B cell (primary cell): Measurements from ENCODE around the gene MAP6. TPM values are rescaled to one million over a fixed set of nuclear protein-coding genes. Genes with fewer than 3 reads are reported as not detected.

Experiments used
- ATAC-seq: fragments of 200-7000 bp; cut with Tn5 transposase; one replicate; pipeline ENCODE4 v1.10.0; 2021; ENCODE audit warnings: low read depth, mild to moderate bottlenecking, moderate number of reproducible peaks, moderate library complexity
- CTCF ChIA-PET: fragments of 350-600 bp; sonication (Branson Sonifier 250); formaldehyde crosslinking; loops from one replicate; lab custom pipeline; 2021; ENCODE audit warnings: antibody characterized with exemption, inconsistent platforms; lab: Charles Lee
- POLR2A ChIA-PET: fragments of 350-600 bp; sonication (Branson Sonifier 250); formaldehyde crosslinking; loops from one replicate; lab custom pipeline; 2021; ENCODE audit warnings: antibody characterized with exemption; lab: Charles Lee
- DNase-seq: peaks from one replicate; pipeline ENCODE4 v3.0.0; 2013
- H2AFZ ChIP-seq: 2 replicates; pipeline ENCODE4 v1.6.1; 2012; ENCODE audit warnings: mild to moderate bottlenecking, low read depth, low read length; ENCODE audit not compliant: insufficient read depth, poor library complexity, severe bottlenecking
- H3K27ac ChIP-seq, 2 donors: 1 replicate in 1 of 2; 2 replicates in 1 of 2; pipeline ENCODE4 v1.5.1; 2012 to 2013; ENCODE audit warnings: low read length in 2 of 2, mild to moderate bottlenecking in 2 of 2, moderate library complexity in 1 of 2
- H3K27me3 ChIP-seq, 4 experiments: fragments of 200-600 bp in 1 of 4; sonication (generic) in 1 of 4; replicated peaks in 1 of 4; 1 replicate in 2 of 4; 2 replicates in 2 of 4; pipeline versions ENCODE4 v1.6.1 to v1.7.0; 2013 to 2016; ENCODE audit warnings: low read length in 3 of 4, mild to moderate bottlenecking in 2 of 4, mixed read lengths in 1 of 4, moderate library complexity in 1 of 4; ENCODE audit not compliant: insufficient read depth in 4 of 4, control insufficient read depth in 3 of 4; ENCODE audit errors: control extremely low read depth in 1 of 4
- H3K36me3 ChIP-seq, 2 experiments: replicated peaks in 1 of 2; 1 replicate in 1 of 2; 2 replicates in 1 of 2; pipeline versions ENCODE4 v1.6.1 to v1.7.1; 2013; ENCODE audit warnings: low read length in 1 of 2; ENCODE audit not compliant: insufficient read depth in 2 of 2, control insufficient read depth in 1 of 2; ENCODE audit errors: control extremely low read depth in 1 of 2, extremely low read depth in 1 of 2
- H3K4me1 ChIP-seq, 2 donors: fragments of 200-600 bp in 1 of 2; sonication (generic) in 1 of 2; 1 replicate in 1 of 2; 2 replicates in 1 of 2; pipeline versions ENCODE4 v1.5.1 to v1.6.1; 2013 to 2017; ENCODE audit warnings: low read length in 2 of 2; ENCODE audit not compliant: control insufficient read depth in 2 of 2, insufficient read depth in 2 of 2
- H3K4me2 ChIP-seq: replicated peaks from 2 replicates; pipeline ENCODE3; 2012; ENCODE audit warnings: mild to moderate bottlenecking, low read depth, low read length; ENCODE audit not compliant: poor library complexity, severe bottlenecking
- H3K4me3 ChIP-seq, 5 experiments: fragments of 200-600 bp in 1 of 5; sonication (generic) in 1 of 5; 1 replicate in 3 of 5; 2 replicates in 2 of 5; pipeline versions ENCODE4 v1.5.1 to v1.7.0; 2011 to 2016; ENCODE audit warnings: low read length in 4 of 5, mild to moderate bottlenecking in 4 of 5, low read depth in 2 of 5, control low read depth in 1 of 5, moderate library complexity in 1 of 5; ENCODE audit not compliant: insufficient read depth in 1 of 5; ENCODE audit errors: control extremely low read depth in 1 of 5, extremely low read depth in 1 of 5
- H3K79me2 ChIP-seq: fragments of 200-600 bp; sonication (generic); one replicate; pipeline ENCODE4 v1.6.0; 2016; ENCODE audit warnings: low read length; ENCODE audit not compliant: control insufficient read depth, insufficient read depth
- H3K9ac ChIP-seq: fragments of 200-600 bp; sonication (generic); 2 replicates; pipeline ENCODE4 v1.6.1; 2017; ENCODE audit warnings: mild to moderate bottlenecking, low read length, moderate library complexity
- H3K9me3 ChIP-seq, 3 donors: one replicate each; pipeline versions ENCODE4 v1.6.1 to v1.7.1; 2013; ENCODE audit warnings: low read length in 2 of 3; ENCODE audit not compliant: control insufficient read depth in 2 of 3, insufficient read depth in 1 of 3; ENCODE audit errors: control extremely low read depth in 1 of 3
- H4K20me1 ChIP-seq: 2 replicates; pipeline ENCODE4 v1.6.0; 2012; ENCODE audit warnings: mild to moderate bottlenecking, low read length; ENCODE audit not compliant: insufficient read depth, control insufficient read depth, poor library complexity, severe bottlenecking
- H3K27ac Mint-ChIP-seq: one replicate; pipeline ENCODE4 v1.8.0; 2021; ENCODE audit warnings: mixed read lengths
- H3K27me3 Mint-ChIP-seq: one replicate; pipeline ENCODE4 v1.8.0; 2021; ENCODE audit warnings: mixed read lengths
- H3K4me1 Mint-ChIP-seq: one replicate; pipeline ENCODE4 v1.8.0; 2021; ENCODE audit warnings: mixed read lengths
- H3K4me3 Mint-ChIP-seq: one replicate; pipeline ENCODE4 v1.8.0; 2021; ENCODE audit warnings: mixed read lengths
- H3K9me3 Mint-ChIP-seq: one replicate; pipeline ENCODE4 v1.8.0; 2022; ENCODE audit warnings: mixed read lengths; ENCODE audit not compliant: insufficient read depth
- EZH2 ChIP-seq: IDR thresholded peaks from 2 replicates; pipeline ENCODE4 v1.6.1; 2012; ENCODE audit warnings: borderline replicate concordance, low read depth, mild to moderate bottlenecking, moderate library complexity, low read length; ENCODE audit not compliant: insufficient read depth, poor library complexity, severe bottlenecking
- WGBS: methylation state at CpG from one replicate; pipeline ENCODE4 v1.1.5; 2013; ENCODE audit warnings: missing lambda C conversion rate; ENCODE audit not compliant: insufficient coverage; 5-methylcytosine and 5-hydroxymethylcytosine counted together
- intact Hi-C: fragments of 100-400 bp; cut with micrococcal nuclease; formaldehyde crosslinking; loops from one replicate; pipeline ENCODE4 v1.10.0; 2022
- polyA plus RNA-seq: library from polyadenylated mRNA; depleted of rRNA; stranded (reverse); fragments of >200 nt; gene quantifications from 2 replicates; pipeline ENCODE4 v1.2.3, GENCODE V29; 2012
- total RNA-seq, 2 donors: library from RNA; stranded (reverse); fragments of 120-200 nt in 1 of 2; gene quantifications; 1 replicate in 1 of 2; 2 replicates in 1 of 2; pipeline versions ENCODE4 v1.2.3 to v1.2.4, GENCODE V29; 2013 to 2022
- TF ChIP-seq, protein P1 (sequence below): fragments of 200-600 bp; IDR thresholded peaks from one replicate; pipeline ENCODE4 v1.8.0; 2022; ENCODE audit warnings: antibody characterized with exemption, mild to moderate bottlenecking

The MAP6 gene
- total and polyA plus RNA-seq, 2 donors (not counting 1 experiment from before 2014, with no cell fraction given): 0.54 to 0.57 TPM

DNA sequence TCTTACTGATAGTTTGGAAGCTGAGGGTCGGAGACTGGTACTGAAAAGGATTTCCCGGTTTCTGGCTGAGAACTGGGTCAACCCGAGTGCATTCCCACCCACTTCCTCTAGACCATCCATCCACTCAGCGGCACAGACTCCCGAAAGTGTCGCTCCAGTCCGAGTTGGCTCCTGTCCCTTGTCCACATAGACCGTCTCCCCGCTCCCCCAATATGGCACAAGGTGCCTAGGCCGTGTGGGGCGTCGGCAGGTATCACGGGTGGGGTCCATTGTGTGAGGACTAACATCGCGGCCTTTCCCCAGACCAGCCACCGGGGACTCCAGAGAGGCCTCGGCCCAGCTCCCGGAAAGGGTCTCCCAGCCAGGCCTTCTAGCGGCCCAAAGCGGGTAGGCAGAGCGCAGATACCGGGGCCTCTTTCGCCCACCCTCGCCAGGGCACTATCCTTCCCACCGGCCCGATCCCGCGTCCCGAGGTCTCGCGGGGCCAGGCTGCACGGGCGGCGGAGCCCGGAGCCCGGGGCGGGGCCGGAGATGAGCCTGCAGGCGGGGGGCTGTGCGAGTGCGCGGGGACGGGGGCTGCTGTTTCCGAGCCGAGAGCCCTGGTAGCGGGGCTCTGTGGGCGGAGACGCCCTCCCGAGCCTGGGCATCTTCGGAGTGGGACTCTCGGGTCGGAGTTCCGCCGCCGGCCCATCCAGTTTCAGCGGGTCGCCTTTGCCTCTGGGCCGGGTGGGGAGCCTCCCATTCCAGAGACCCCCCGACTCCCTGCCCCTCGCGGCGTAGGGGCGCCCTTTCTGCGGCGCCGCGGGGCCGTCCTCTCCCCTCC, 85.7 kb downstream of the MAP6 start:
- 2% methylated on average over 68 of the region's 68 CpGs for WGBS
- no peaks in the 10 kb centered on the region for H3K79me2 ChIP-seq
- peak overlapping the region; percentile 91 for H2AFZ ChIP-seq
- no peaks in the 10 kb centered on the region for H3K27me3 ChIP-seq
- no peaks in the 10 kb centered on the region for H3K9me3 ChIP-seq
- intact Hi-C loops: loop anchor here (1.0 to 5.0 kb wide), 2 partner anchors 21 to 109 kb away; partner anchors contain the start of gene SERPINH1
- TF ChIP-seq, protein P1, sequence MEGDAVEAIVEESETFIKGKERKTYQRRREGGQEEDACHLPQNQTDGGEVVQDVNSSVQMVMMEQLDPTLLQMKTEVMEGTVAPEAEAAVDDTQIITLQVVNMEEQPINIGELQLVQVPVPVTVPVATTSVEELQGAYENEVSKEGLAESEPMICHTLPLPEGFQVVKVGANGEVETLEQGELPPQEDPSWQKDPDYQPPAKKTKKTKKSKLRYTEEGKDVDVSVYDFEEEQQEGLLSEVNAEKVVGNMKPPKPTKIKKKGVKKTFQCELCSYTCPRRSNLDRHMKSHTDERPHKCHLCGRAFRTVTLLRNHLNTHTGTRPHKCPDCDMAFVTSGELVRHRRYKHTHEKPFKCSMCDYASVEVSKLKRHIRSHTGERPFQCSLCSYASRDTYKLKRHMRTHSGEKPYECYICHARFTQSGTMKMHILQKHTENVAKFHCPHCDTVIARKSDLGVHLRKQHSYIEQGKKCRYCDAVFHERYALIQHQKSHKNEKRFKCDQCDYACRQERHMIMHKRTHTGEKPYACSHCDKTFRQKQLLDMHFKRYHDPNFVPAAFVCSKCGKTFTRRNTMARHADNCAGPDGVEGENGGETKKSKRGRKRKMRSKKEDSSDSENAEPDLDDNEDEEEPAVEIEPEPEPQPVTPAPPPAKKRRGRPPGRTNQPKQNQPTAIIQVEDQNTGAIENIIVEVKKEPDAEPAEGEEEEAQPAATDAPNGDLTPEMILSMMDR: no peak
- no peak for TF ChIP-seq EZH2
- peak overlapping the region; percentile 89 for H3K27ac Mint-ChIP-seq
- no peaks in the 10 kb centered on the region for H4K20me1 ChIP-seq
- peaks cover 27 to 29% of the 10 kb centered on the region in 2 donors for H3K4me1 ChIP-seq
- H3K9me3 Mint-ChIP-seq: no peaks in the 10 kb centered on the region
- peak overlapping the region; percentile 91 for H3K4me3 Mint-ChIP-seq
- DNase-seq (peak; percentile 72), ATAC-seq (peak; percentile 80)
- peak overlapping the region; percentile 27 to 69 (median 60) for H3K4me3 ChIP-seq
- CTCF ChIA-PET: no interaction called here
- peaks cover 28% of the 10 kb centered on the region for H3K4me1 Mint-ChIP-seq
- POLR2A ChIA-PET: interaction anchor here (1.0 to 1.3 kb wide), 2 partner anchors 20 to 21 kb away, joined by 3 to 7 read pairs; partner anchors contain the start of gene SERPINH1
- H3K27ac ChIP-seq: peak overlapping the region; percentile 42 to 60
- H3K36me3 ChIP-seq: no peaks in the 10 kb centered on the region
- H3K27me3 Mint-ChIP-seq: no peaks in the 10 kb centered on the region
- H3K4me2 ChIP-seq: peak overlapping the region; percentile 98
- peak overlapping the region; percentile 74 for H3K9ac ChIP-seq

DNA sequence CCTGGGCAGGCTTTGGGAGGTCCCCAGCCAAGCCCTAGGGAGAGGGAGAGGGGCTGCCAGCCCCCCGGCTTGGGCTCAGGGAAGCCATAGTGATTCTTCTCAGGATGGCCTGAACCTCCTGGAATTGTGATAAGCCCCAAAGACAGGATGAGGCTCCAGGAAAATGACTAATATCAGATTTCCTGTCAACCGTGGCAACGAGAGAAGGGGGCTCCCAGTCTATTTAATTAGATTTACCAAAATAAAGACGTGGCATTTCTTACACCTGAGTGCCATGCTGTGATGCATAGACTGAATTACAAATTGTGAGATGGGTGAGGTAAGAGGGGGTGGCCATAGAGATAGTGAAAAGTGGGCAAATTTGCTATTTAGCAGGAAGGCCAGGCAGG, 86.3 kb downstream of the MAP6 start:
- 10% methylated on average over 2 of the region's 4 CpGs for WGBS
- Mint-ChIP-seq H3K27me3 (no peaks in the 10 kb centered on the region), H3K27ac (peak overlapping the region; percentile 89), H3K4me3 (peak overlapping the region; percentile 91), H3K4me1 (peaks cover 31% of the 10 kb centered on the region), H3K9me3 (no peaks in the 10 kb centered on the region)
- CTCF ChIA-PET: no interaction called here
- Histone ChIP-seq H3K79me2 (no peaks in the 10 kb centered on the region), H3K9me3 (no peaks in the 10 kb centered on the region), H3K4me1 (peaks cover 27 to 29% of the 10 kb centered on the region in 2 donors), H2AFZ (peak overlapping the region; percentile 91), H3K4me2 (peak overlapping the region; percentile 98), H3K4me3 (peak overlapping the region in 4 of 5 experiments; percentile 59 to 69 (median 63)), H3K27ac (no peak overlapping the region), H3K27me3 (no peaks in the 10 kb centered on the region), H3K36me3 (no peaks in the 10 kb centered on the region), H4K20me1 (no peaks in the 10 kb centered on the region), H3K9ac (peak overlapping the region; percentile 74)
- DNase-seq: no peak
- POLR2A ChIA-PET: no interaction called here
- TF ChIP-seq EZH2: no peak
- TF ChIP-seq, protein P1: no peak
- intact Hi-C loops: loop anchor here (5.0 kb wide), 1 partner anchor 110 kb away; no protein-coding TSS in a partner anchor
- ATAC-seq: no peak
